Neural cell (in vitro differentiated cells): ENCODE data around the gene ANKS1A. TPM values are rescaled to one million over a fixed set of nuclear protein-coding genes. Genes with fewer than 3 reads are reported as not detected.

ENCODE experiments used
- H2AFZ ChIP-seq: fragments of 200-600, 300-800 bp; sonication (generic), shearing (Covaris generic); 2 replicates; pipeline ENCODE4 v1.6.0; 2014; ENCODE audit warnings: low read depth, mild to moderate bottlenecking, antibody characterized with exemption, low read length, moderate library complexity
- H3F3A ChIP-seq: fragments of 200-600 bp; shearing (Covaris generic); 2 replicates; pipeline ENCODE4 v1.6.1; 2016; ENCODE audit warnings: mild to moderate bottlenecking, moderate library complexity, mixed read lengths, antibody characterized with exemption, low read length; ENCODE audit not compliant: insufficient read depth, poor library complexity, severe bottlenecking
- H3K27ac ChIP-seq: fragments of 200-600, 300-800 bp; sonication (generic), shearing (Covaris generic); 2 replicates; pipeline ENCODE4 v1.5.1; 2014; ENCODE audit warnings: mild to moderate bottlenecking, low read length, moderate library complexity
- H3K27me3 ChIP-seq: fragments of 300-800, 200-600 bp; sonication (generic), shearing (Covaris generic); 2 replicates; pipeline ENCODE4 v1.6.0; 2014; ENCODE audit warnings: mild to moderate bottlenecking, low read depth, low read length, moderate library complexity; ENCODE audit not compliant: insufficient read depth
- H3K36me3 ChIP-seq: fragments of 300-800, 200-600 bp; sonication (generic), shearing (Covaris generic); 2 replicates; pipeline ENCODE4 v1.5.1; 2014; ENCODE audit warnings: mild to moderate bottlenecking, antibody characterized with exemption, low read length, moderate library complexity; ENCODE audit not compliant: insufficient read depth
- H3K4me2 ChIP-seq: fragments of 300-800, 200-600 bp; sonication (generic), shearing (Covaris generic); 2 replicates; pipeline ENCODE4 v1.6.0; 2014; ENCODE audit warnings: mild to moderate bottlenecking, low read length
- H3K4me3 ChIP-seq: fragments of 300-800, 200-600 bp; sonication (generic), shearing (Covaris generic); 2 replicates; pipeline ENCODE4 v1.5.1; 2014; ENCODE audit warnings: mild to moderate bottlenecking, low read length, moderate library complexity
- H3K79me2 ChIP-seq: fragments of 200-600 bp; shearing (Covaris generic); replicated peaks from 2 replicates; pipeline ENCODE4 v1.6.0; 2014; ENCODE audit warnings: mild to moderate bottlenecking, low read length, moderate library complexity; ENCODE audit not compliant: insufficient read depth
- H3K9ac ChIP-seq: fragments of 300-800, 200-600 bp; sonication (generic), shearing (Covaris generic); 2 replicates; pipeline ENCODE4 v1.6.1; 2016; ENCODE audit warnings: mild to moderate bottlenecking, low read length, mixed read lengths
- H3K9me2 ChIP-seq: fragments of 200-600 bp; shearing (Covaris generic); 2 replicates; pipeline ENCODE4 v1.6.1; 2016; ENCODE audit warnings: mild to moderate bottlenecking, low read length, mixed read lengths; ENCODE audit not compliant: insufficient read depth
- H3K9me3 ChIP-seq: fragments of 200-600, 300-800 bp; sonication (generic), shearing (Covaris generic); 2 replicates; pipeline ENCODE4 v1.6.1; 2016; ENCODE audit warnings: mild to moderate bottlenecking, mixed run types, low read length, moderate library complexity, mixed read lengths
- H4K20me1 ChIP-seq: fragments of 200-600 bp; shearing (Covaris generic); 2 replicates; pipeline ENCODE4 v1.6.1; 2016; ENCODE audit warnings: mild to moderate bottlenecking, mixed run types; ENCODE audit not compliant: insufficient read depth
- CTCF ChIP-seq: fragments of 450-650 bp; IDR thresholded peaks from 2 replicates; pipeline ENCODE4 v1.5.1; 2014; ENCODE audit warnings: antibody characterized with exemption, mild to moderate bottlenecking, moderate library complexity; ENCODE audit not compliant: poor library complexity, severe bottlenecking
- EP300 ChIP-seq: fragments of 450-650 bp; conservative IDR thresholded peaks from 2 replicates; pipeline ENCODE4 v1.6.1; 2014; ENCODE audit warnings: antibody characterized with exemption, mild to moderate bottlenecking, moderate library complexity; ENCODE audit not compliant: poor library complexity, severe bottlenecking
- EZH2 ChIP-seq: fragments of 200-600, 300-800 bp; shearing (Covaris generic), sonication (generic); IDR thresholded peaks from 2 replicates; pipeline ENCODE4 v1.6.1; 2014; ENCODE audit warnings: antibody characterized with exemption, low read length, borderline replicate concordance, mild to moderate bottlenecking; ENCODE audit not compliant: insufficient read depth, poor library complexity, severe bottlenecking
- MXI1 ChIP-seq: fragments of 450-650 bp; conservative IDR thresholded peaks from 2 replicates; pipeline ENCODE4 v1.6.1; 2014; ENCODE audit warnings: antibody characterized with exemption, mild to moderate bottlenecking; ENCODE audit not compliant: poor library complexity, severe bottlenecking
- POLR2AphosphoS5 ChIP-seq: IDR thresholded peaks from 2 replicates; pipeline ENCODE4 v1.6.1; 2012
- RAD21 ChIP-seq: fragments of 450-650 bp; conservative IDR thresholded peaks from 2 replicates; pipeline ENCODE4 v1.6.1; 2014; ENCODE audit warnings: antibody characterized with exemption, mild to moderate bottlenecking, moderate library complexity
- REST ChIP-seq: IDR thresholded peaks from 2 replicates; pipeline ENCODE4 v1.6.1; 2012; ENCODE audit warnings: borderline replicate concordance
- SMC3 ChIP-seq: fragments of 450-650 bp; conservative IDR thresholded peaks from 2 replicates; pipeline ENCODE4 v1.6.1; 2014; ENCODE audit warnings: antibody characterized with exemption, mild to moderate bottlenecking, moderate library complexity; ENCODE audit not compliant: poor library complexity
- TAF1 ChIP-seq: IDR thresholded peaks from 2 replicates; pipeline ENCODE4 v1.6.1; 2012; ENCODE audit warnings: low read depth
- polyA plus RNA-seq: library from polyadenylated mRNA; depleted of rRNA; stranded (reverse); fragments of >200 nt; gene quantifications from 2 replicates; pipeline ENCODE4 v1.2.3, GENCODE V29; 2014

ANKS1A gene
- polyA plus RNA-seq, 1 donor from 2014 or later = 22.6 TPM

- Histone ChIP-seq H3K9me2 (no peaks in the 10 kb centered on the region), H3K9ac (no peak overlapping the region), H3F3A (no peaks in the 10 kb centered on the region), H4K20me1 (no peaks in the 10 kb centered on the region), H3K27me3 (no peaks in the 10 kb centered on the region), H2AFZ (no peak overlapping the region), H3K4me2 (no peak overlapping the region), H3K36me3 (no peaks in the 10 kb centered on the region), H3K9me3 (no peaks in the 10 kb centered on the region), H3K27ac (no peak overlapping the region), H3K4me3 (no peak overlapping the region), H3K79me2 (no peaks in the 10 kb centered on the region)
- TF ChIP-seq POLR2AphosphoS5 (no peak), TAF1 (no peak)
Measured at GRCh38 chr6:35035481-35036030, 146.5 kb downstream of the ANKS1A start.

DNA sequence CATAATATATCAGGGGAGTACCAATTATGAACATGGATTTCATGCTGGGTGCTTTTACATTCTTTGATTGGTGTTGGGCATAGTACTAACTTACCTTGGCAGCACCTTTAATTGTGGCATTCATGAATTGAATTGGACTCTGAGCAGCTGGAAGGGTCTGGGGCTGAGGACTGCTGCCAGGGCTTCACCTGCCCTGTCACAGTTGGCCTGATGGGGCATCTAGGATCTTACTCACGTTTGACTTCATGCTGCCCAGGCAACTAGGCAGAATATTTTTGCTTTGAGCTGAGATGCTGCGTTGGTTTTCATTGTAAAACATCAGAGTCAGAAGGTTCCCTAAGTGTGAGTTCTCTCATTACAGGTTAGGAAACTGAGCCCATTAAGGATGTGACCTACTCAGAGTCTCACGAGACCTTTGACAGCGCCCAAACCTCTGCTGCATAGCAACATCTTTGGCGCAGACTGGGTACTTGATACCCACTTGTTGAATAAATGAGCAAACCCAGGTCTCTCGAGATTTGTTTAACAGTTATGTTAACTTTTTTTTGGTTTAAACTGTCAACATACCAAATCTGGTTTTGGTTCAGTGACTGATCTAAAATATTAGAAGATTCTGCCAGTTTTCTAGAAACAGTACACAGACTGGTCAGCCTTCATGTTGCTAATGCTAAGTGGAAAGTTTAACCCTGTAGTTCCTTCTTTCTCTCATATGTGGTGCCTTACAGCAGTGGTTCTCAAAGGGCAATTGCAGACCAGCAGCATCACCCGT is 147.2 kb downstream of the ANKS1A start:
- Histone ChIP-seq H3K27ac (no peak overlapping the region), H3K4me2 (no peak overlapping the region), H4K20me1 (no peaks in the 10 kb centered on the region), H3K27me3 (no peaks in the 10 kb centered on the region), H3K9me2 (no peaks in the 10 kb centered on the region), H3K79me2 (no peaks in the 10 kb centered on the region), H2AFZ (no peak overlapping the region), H3F3A (no peaks in the 10 kb centered on the region), H3K9me3 (no peaks in the 10 kb centered on the region), H3K36me3 (no peaks in the 10 kb centered on the region), H3K4me3 (no peak overlapping the region), H3K9ac (no peak overlapping the region)
- TF ChIP-seq SMC3 (no peak), TAF1 (no peak), EZH2 (no peak), EP300 (no peak)

GRCh38 chr6:35036828-35037663 is 148.0 kb downstream of the ANKS1A start:
- no peak overlapping the region for H3K4me2 ChIP-seq
- no peak overlapping the region for H3K27ac ChIP-seq
- no peaks in the 10 kb centered on the region for H3K27me3 ChIP-seq
- no peak overlapping the region for H3K4me3 ChIP-seq
- no peaks in the 10 kb centered on the region for H3K79me2 ChIP-seq
- H4K20me1 ChIP-seq = no peaks in the 10 kb centered on the region
- TF ChIP-seq SMC3 (no peak), MXI1 (no peak), TAF1 (no peak), EP300 (no peak)
- no peaks in the 10 kb centered on the region for H3F3A ChIP-seq
- H3K9me2 ChIP-seq = no peaks in the 10 kb centered on the region
- no peak overlapping the region for H2AFZ ChIP-seq
- no peaks in the 10 kb centered on the region for H3K36me3 ChIP-seq
- no peaks in the 10 kb centered on the region for H3K9me3 ChIP-seq
- no peak overlapping the region for H3K9ac ChIP-seq

DNA sequence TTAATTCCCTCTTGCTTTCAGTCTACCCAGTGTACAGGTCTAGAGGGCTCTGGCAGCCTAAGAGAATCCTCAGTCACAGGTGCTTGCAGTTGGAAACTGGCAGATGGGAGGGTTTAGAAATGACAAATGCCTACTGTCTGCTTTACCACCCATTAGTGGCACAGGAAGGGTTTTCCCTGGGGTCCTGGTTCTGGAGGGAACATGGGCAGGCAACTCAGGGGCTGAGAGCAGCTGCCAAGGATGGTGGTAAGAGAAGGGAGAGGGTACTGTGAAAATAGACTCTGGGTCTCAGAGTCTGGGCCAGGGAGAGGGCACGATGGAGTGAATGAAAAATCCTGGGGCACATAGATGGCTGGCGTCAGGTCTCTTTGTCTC is 148.6 kb downstream of the ANKS1A start:
- H2AFZ ChIP-seq = no peak overlapping the region
- no peaks in the 10 kb centered on the region for H3K9me3 ChIP-seq
- H4K20me1 ChIP-seq = no peaks in the 10 kb centered on the region
- no peak overlapping the region for H3K9ac ChIP-seq
- no peak overlapping the region for H3K27ac ChIP-seq
- H3K79me2 ChIP-seq = no peaks in the 10 kb centered on the region
- H3K27me3 ChIP-seq = no peaks in the 10 kb centered on the region
- no peak overlapping the region for H3K4me2 ChIP-seq
- H3K4me3 ChIP-seq = no peak overlapping the region
- H3F3A ChIP-seq = no peaks in the 10 kb centered on the region
- no peaks in the 10 kb centered on the region for H3K36me3 ChIP-seq
- no peaks in the 10 kb centered on the region for H3K9me2 ChIP-seq
- TF ChIP-seq RAD21 (no peak), CTCF (no peak), POLR2AphosphoS5 (no peak), REST (no peak), SMC3 (no peak), MXI1 (no peak), TAF1 (no peak), EZH2 (no peak), EP300 (no peak)
